SK-N-SH (cell line): Measurements from ENCODE around the gene ARHGAP25. TPM values are rescaled to one million over a fixed set of nuclear protein-coding genes. Genes with fewer than 3 reads are reported as not detected.

ENCODE experiments used
- CTCF ChIA-PET: fragments of 300-600, 350-600 bp; formaldehyde crosslinking; extraction: SDS; loops from one replicate; lab custom pipeline; 2021; lab: Yijun Ruan, JAX
- POLR2A ChIA-PET: fragments of 350-600 bp; sonication (Branson Sonifier 250); formaldehyde crosslinking; extraction: SDS; loops from one replicate; lab custom pipeline; 2020; ENCODE audit warnings: antibody characterized with exemption, inconsistent platforms; lab: Yijun Ruan, JAX
- DNase-seq: peaks from one replicate; pipeline ENCODE4 v3.0.0; 2012
- H2AFZ ChIP-seq: fragments of 200-600 bp; sonication (generic); 2 replicates; pipeline ENCODE4 v1.8.1; 2016; ENCODE audit warnings: antibody characterized with exemption, mild to moderate bottlenecking, low read depth
- H3F3A ChIP-seq: fragments of 200-600 bp; sonication (generic); replicated peaks from 2 replicates; pipeline ENCODE3; 2016; ENCODE audit warnings: antibody characterized with exemption, mild to moderate bottlenecking; ENCODE audit not compliant: insufficient read depth
- H3K27ac ChIP-seq, 2 experiments: fragments of 200-500 bp in 1 of 2; fragments of 200-600 bp in 1 of 2; sonication (Bioruptor generic) in 1 of 2; sonication (generic), shearing (Covaris generic) in 1 of 2; 2 replicates each; pipeline versions ENCODE4 v1.5.1 to v1.6.1; 2014 to 2016; ENCODE audit warnings: low read depth in 2 of 2, inconsistent platforms in 1 of 2, low read length in 1 of 2, mild to moderate bottlenecking in 1 of 2, mixed read lengths in 1 of 2
- H3K27me3 ChIP-seq: fragments of 200-600 bp; sonication (generic), shearing (Covaris generic); 2 replicates; pipeline ENCODE4 v1.6.1; 2016; ENCODE audit warnings: mixed run types; ENCODE audit not compliant: insufficient read depth
- H3K36me3 ChIP-seq, 2 experiments: fragments of 200-500 bp in 1 of 2; fragments of 200-600 bp in 1 of 2; sonication (Bioruptor generic) in 1 of 2; sonication (generic) in 1 of 2; replicated peaks in 1 of 2; 2 replicates each; pipeline versions ENCODE3 to v1.5.1; 2014 to 2016; ENCODE audit warnings: low read length in 1 of 2, mild to moderate bottlenecking in 1 of 2; ENCODE audit not compliant: insufficient read depth in 2 of 2, control insufficient read depth in 1 of 2
- H3K4me1 ChIP-seq, 2 experiments: fragments of 200-500 bp in 1 of 2; fragments of 200-600 bp in 1 of 2; sonication (Bioruptor generic) in 1 of 2; sonication (generic), shearing (Covaris generic) in 1 of 2; 2 replicates each; pipeline versions ENCODE4 v1.5.1 to v1.6.1; 2014 to 2016; ENCODE audit warnings: low read depth in 1 of 2, low read length in 1 of 2, mixed run types in 1 of 2; ENCODE audit not compliant: insufficient read depth in 2 of 2, control insufficient read depth in 1 of 2
- H3K4me2 ChIP-seq: fragments of 200-600 bp; sonication (generic), shearing (Covaris generic); 2 replicates; pipeline ENCODE4 v1.6.1; 2017; ENCODE audit warnings: mixed run types
- H3K4me3 ChIP-seq, 2 experiments: fragments of 200-500 bp in 1 of 2; fragments of 200-600 bp in 1 of 2; sonication (Bioruptor generic) in 1 of 2; sonication (generic), shearing (Covaris generic) in 1 of 2; 2 replicates each; pipeline versions ENCODE4 v1.5.1 to v1.8.1; 2014 to 2016; ENCODE audit warnings: low read depth in 2 of 2, inconsistent platforms in 1 of 2, low read length in 1 of 2, mild to moderate bottlenecking in 1 of 2, mixed read lengths in 1 of 2, moderate library complexity in 1 of 2
- H3K79me2 ChIP-seq: fragments of 200-600 bp; sonication (generic); 2 replicates; pipeline ENCODE4 v1.8.1; 2017; ENCODE audit warnings: mild to moderate bottlenecking; ENCODE audit not compliant: insufficient read depth
- H3K9ac ChIP-seq: fragments of 200-600 bp; sonication (generic); 2 replicates; pipeline ENCODE4 v1.6.1; 2017; ENCODE audit warnings: mixed run types
- H3K9me2 ChIP-seq: fragments of 200-600 bp; sonication (generic); 2 replicates; pipeline ENCODE4 v1.6.1; 2017; ENCODE audit warnings: mixed run types
- H3K9me3 ChIP-seq: fragments of 200-600 bp; sonication (generic); 2 replicates; pipeline ENCODE4 v1.6.1; 2017; ENCODE audit warnings: mixed run types, mild to moderate bottlenecking, moderate library complexity
- H4K20me1 ChIP-seq: fragments of 200-600 bp; sonication (generic); 2 replicates; pipeline ENCODE4 v1.6.1; 2017; ENCODE audit warnings: mild to moderate bottlenecking, mixed run types; ENCODE audit not compliant: insufficient read depth
- FOSL2 ChIP-seq: IDR thresholded peaks from 2 replicates; pipeline ENCODE4 v1.4.0; 2012; ENCODE audit warnings: low read depth, mild to moderate bottlenecking, moderate library complexity, borderline replicate concordance
- FOXM1 ChIP-seq: IDR thresholded peaks from 2 replicates; pipeline ENCODE4 v1.4.0; 2012; ENCODE audit warnings: low read depth, mild to moderate bottlenecking
- GABPA ChIP-seq: IDR thresholded peaks from 2 replicates; pipeline ENCODE4 v1.4.0; 2012; ENCODE audit warnings: low read depth, mild to moderate bottlenecking
- MXI1 ChIP-seq: IDR thresholded peaks from 2 replicates; pipeline ENCODE4 v1.6.1; 2012; ENCODE audit warnings: mild to moderate bottlenecking, low read depth, low read length, improper control_type of control experiment
- NFIC ChIP-seq: IDR thresholded peaks from 2 replicates; pipeline ENCODE4 v1.4.0; 2012; ENCODE audit warnings: borderline replicate concordance
- RAD21 ChIP-seq: IDR thresholded peaks from 2 replicates; pipeline ENCODE4 v1.6.1; 2012; ENCODE audit warnings: mild to moderate bottlenecking, low read length
- REST ChIP-seq: IDR thresholded peaks from 2 replicates; pipeline ENCODE4 v1.6.1; 2012; ENCODE audit warnings: mild to moderate bottlenecking, low read depth, low read length, moderate library complexity
- RFX5 ChIP-seq: IDR thresholded peaks from 2 replicates; pipeline ENCODE4 v1.6.1; 2012; ENCODE audit warnings: mild to moderate bottlenecking, improper control_type of control experiment, low read length
- RXRA ChIP-seq: IDR thresholded peaks from 2 replicates; pipeline ENCODE4 v1.4.0; 2012; ENCODE audit warnings: low read depth, mild to moderate bottlenecking, borderline replicate concordance
- SMC3 ChIP-seq: IDR thresholded peaks from 2 replicates; pipeline ENCODE4 v1.6.1; 2012; ENCODE audit warnings: low read depth, low read length, improper control_type of control experiment
- YY1 ChIP-seq: IDR thresholded peaks from 2 replicates; pipeline ENCODE4 v1.4.0; 2012; ENCODE audit warnings: low read depth, mild to moderate bottlenecking
- ZBTB33 ChIP-seq: IDR thresholded peaks from 2 replicates; pipeline ENCODE4 v1.4.0; 2012; ENCODE audit warnings: low read depth, borderline replicate concordance
- WGBS: methylation state at CpG from one replicate; pipeline ENCODE4 v1.1.6; 2017; ENCODE audit warnings: low lambda C conversion rate; 5-methylcytosine and 5-hydroxymethylcytosine counted together
- polyA plus RNA-seq, 3 experiments: library from polyadenylated mRNA; depleted of rRNA; stranded (reverse); fragments of >200 nt; gene quantifications; 2 replicates each; pipeline ENCODE4 v1.2.3, GENCODE V29; 2012
- TF ChIP-seq, protein P1 (sequence below): IDR thresholded peaks from 2 replicates; pipeline ENCODE4 v1.4.0; 2012; ENCODE audit warnings: low read depth, borderline replicate concordance
- TF ChIP-seq, protein P2 (sequence below): fragments of 200-600 bp; sonication (generic); IDR thresholded peaks from 2 replicates; pipeline ENCODE4 v1.6.1; 2017; ENCODE audit warnings: antibody characterized with exemption, mild to moderate bottlenecking, moderate library complexity
- TF ChIP-seq, protein P3 (sequence below): IDR thresholded peaks from 2 replicates; pipeline ENCODE4 v1.4.0; 2012; ENCODE audit warnings: low read depth

The ARHGAP25 gene
- polyA plus RNA-seq, 1 of the 3 experiments (the other 2 are of a cell fraction), result not detected

- Histone ChIP-seq H3K4me3 (no peak overlapping the region), H3K27ac (no peak overlapping the region), H2AFZ (no peak overlapping the region), H3F3A (no peaks in the 10 kb centered on the region), H3K27me3 (peaks cover 9% of the 10 kb centered on the region; the same call in 1 of the 2 replicates), H3K9me2 (no peaks in the 10 kb centered on the region), H3K4me1 (peaks cover 5 to 6% of the 10 kb centered on the region in 2 experiments; a peak in 3 of 4 replicates), H3K4me2 (no peak overlapping the region), H3K79me2 (no peaks in the 10 kb centered on the region), H4K20me1 (no peaks in the 10 kb centered on the region), H3K9ac (no peak overlapping the region), H3K9me3 (no peaks in the 10 kb centered on the region), H3K36me3 (no peaks in the 10 kb centered on the region)
- TF ChIP-seq FOSL2 (no peak), RFX5 (no peak), FOXM1 (no peak), RXRA (no peak), ZBTB33 (no peak)
- TF ChIP-seq, protein P1, sequence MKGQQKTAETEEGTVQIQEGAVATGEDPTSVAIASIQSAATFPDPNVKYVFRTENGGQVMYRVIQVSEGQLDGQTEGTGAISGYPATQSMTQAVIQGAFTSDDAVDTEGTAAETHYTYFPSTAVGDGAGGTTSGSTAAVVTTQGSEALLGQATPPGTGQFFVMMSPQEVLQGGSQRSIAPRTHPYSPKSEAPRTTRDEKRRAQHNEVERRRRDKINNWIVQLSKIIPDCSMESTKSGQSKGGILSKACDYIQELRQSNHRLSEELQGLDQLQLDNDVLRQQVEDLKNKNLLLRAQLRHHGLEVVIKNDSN, result no peak
- WGBS, result 25% methylated on average over 3 of the region's 3 CpGs
- ChIA-PET CTCF (interaction anchor here (0.9 to 3.4 kb wide), 34 partner anchors 10 to 255 kb away, joined by 3 to 61 read pairs (median 5); partner anchors contain the start of gene ARHGAP25), POLR2A (no interaction called here)
- DNase-seq, result no peak
These were observed 26.0 kb upstream of the ARHGAP25 start for GRCh38 chr2:68708629-68709028.

DNA sequence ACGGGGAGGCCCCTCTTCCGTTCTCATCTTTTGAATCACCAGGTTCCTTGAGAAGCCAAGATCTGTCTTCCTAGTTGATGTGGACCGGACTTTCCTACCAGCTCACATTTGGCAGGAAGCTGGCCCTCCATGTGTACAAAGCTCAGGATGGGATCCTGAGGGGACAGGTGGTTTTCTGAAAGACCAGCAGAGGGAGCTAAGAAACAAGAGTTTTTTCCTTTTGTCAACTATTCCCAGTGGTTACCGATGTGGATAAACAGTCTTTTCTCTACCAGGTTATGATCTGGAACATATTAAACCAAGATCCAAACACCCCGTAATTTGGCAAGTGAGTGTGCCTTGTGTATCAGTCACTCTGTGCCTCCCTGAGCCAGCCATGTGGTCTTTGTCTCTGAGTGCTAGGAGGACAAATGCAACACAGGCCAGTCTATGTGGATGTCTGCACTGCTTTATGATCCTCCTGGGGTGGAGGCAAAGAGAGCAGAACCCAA lies 25.1 kb upstream of the ARHGAP25 start:
- Histone ChIP-seq H3F3A (no peaks in the 10 kb centered on the region), H2AFZ (no peak overlapping the region), H3K79me2 (no peaks in the 10 kb centered on the region), H3K4me2 (no peak overlapping the region), H4K20me1 (no peaks in the 10 kb centered on the region), H3K27ac (peak overlapping the region in 1 of 2 experiments; percentile 53; a peak in 2 of 4 replicates), H3K4me3 (no peak overlapping the region), H3K9me3 (no peaks in the 10 kb centered on the region)
- 29% methylated on average over 5 of the region's 5 CpGs for WGBS
- TF ChIP-seq, protein P2, sequence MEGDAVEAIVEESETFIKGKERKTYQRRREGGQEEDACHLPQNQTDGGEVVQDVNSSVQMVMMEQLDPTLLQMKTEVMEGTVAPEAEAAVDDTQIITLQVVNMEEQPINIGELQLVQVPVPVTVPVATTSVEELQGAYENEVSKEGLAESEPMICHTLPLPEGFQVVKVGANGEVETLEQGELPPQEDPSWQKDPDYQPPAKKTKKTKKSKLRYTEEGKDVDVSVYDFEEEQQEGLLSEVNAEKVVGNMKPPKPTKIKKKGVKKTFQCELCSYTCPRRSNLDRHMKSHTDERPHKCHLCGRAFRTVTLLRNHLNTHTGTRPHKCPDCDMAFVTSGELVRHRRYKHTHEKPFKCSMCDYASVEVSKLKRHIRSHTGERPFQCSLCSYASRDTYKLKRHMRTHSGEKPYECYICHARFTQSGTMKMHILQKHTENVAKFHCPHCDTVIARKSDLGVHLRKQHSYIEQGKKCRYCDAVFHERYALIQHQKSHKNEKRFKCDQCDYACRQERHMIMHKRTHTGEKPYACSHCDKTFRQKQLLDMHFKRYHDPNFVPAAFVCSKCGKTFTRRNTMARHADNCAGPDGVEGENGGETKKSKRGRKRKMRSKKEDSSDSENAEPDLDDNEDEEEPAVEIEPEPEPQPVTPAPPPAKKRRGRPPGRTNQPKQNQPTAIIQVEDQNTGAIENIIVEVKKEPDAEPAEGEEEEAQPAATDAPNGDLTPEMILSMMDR, result peak; percentile 76
- TF ChIP-seq, protein P3, sequence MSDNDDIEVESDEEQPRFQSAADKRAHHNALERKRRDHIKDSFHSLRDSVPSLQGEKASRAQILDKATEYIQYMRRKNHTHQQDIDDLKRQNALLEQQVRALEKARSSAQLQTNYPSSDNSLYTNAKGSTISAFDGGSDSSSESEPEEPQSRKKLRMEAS, result no peak
- no peak for TF ChIP-seq GABPA
- no peak for TF ChIP-seq FOSL2
- TF ChIP-seq, protein P1, result no peak
- TF ChIP-seq MXI1, result peak; percentile 46; the same call in 1 of the 2 replicates
- no peak for TF ChIP-seq YY1
- no peak for TF ChIP-seq REST
- peak; percentile 72 for TF ChIP-seq RAD21
- TF ChIP-seq SMC3, result peak; percentile 57
- no peak for TF ChIP-seq NFIC
- no peak for TF ChIP-seq RXRA
- TF ChIP-seq, all 33 proteins: peak for 4
- ChIA-PET CTCF (interaction anchor here (0.6 to 3.4 kb wide), 47 partner anchors 8 to 255 kb away, joined by 3 to 61 read pairs (median 4); partner anchors contain the start of gene ARHGAP25), POLR2A (no interaction called here)
- no peaks in the 10 kb centered on the region for H3K9me2 ChIP-seq
- no peak overlapping the region for H3K9ac ChIP-seq
- peaks cover 9% of the 10 kb centered on the region; the same call in 1 of the 2 replicates for H3K27me3 ChIP-seq
- peak; percentile 52 for DNase-seq
- no peaks in the 10 kb centered on the region for H3K36me3 ChIP-seq
- H3K4me1 ChIP-seq, result peaks cover 5 to 6% of the 10 kb centered on the region in 2 experiments; a peak in 3 of 4 replicates
